Melanocyte of skin (primary cell): ENCODE measurements around the gene VSTM5. TPM values are rescaled to one million over a fixed set of nuclear protein-coding genes. Genes with fewer than 3 reads are reported as not detected.

Source experiments
- small RNA-seq, 2 donors: library from RNA; depleted of rRNA; stranded (forward); fragments of <200 nt; gene quantifications; one replicate each; pipeline ENCODE3, GENCODE V24; 2012
- total RNA-seq, 2 donors: library from RNA; depleted of rRNA; stranded (reverse); fragments of >200 nt; gene quantifications; 2 replicates each; pipeline ENCODE4 v1.2.3, GENCODE V29; 2012

VSTM5 gene, protein sequence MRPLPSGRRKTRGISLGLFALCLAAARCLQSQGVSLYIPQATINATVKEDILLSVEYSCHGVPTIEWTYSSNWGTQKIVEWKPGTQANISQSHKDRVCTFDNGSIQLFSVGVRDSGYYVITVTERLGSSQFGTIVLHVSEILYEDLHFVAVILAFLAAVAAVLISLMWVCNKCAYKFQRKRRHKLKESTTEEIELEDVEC
- total RNA-seq, result 1 to 10 TPM in 1 of 2 donors, not detected in 1; 1.3 TPM

DNA sequence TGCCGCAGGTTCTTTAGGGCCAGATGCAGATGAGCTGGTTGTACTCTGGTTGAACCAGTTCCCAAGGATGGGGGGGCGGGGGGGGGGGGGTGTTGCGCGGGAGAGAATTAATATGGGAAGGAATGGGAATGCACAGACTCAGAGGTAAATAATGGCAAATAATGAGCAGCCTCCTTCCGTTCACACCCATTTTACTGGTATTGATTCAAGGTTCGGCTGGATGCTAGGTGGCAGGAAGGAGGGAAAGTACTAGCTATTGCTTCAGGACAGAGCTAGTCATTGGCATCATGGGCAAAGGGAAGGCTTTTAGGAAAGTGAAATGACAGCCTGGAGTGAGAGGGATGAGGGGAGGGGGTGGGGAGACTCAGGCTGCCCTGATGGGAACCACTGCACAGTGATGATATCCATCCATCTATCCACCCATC lies at the start of gene VSTM5:
TSS of gene VSTM5 (minus strand) at position 25 of the 425 bp plus-strand sequence. CDS start 116 bp downstream, outside the sequence.

DNA sequence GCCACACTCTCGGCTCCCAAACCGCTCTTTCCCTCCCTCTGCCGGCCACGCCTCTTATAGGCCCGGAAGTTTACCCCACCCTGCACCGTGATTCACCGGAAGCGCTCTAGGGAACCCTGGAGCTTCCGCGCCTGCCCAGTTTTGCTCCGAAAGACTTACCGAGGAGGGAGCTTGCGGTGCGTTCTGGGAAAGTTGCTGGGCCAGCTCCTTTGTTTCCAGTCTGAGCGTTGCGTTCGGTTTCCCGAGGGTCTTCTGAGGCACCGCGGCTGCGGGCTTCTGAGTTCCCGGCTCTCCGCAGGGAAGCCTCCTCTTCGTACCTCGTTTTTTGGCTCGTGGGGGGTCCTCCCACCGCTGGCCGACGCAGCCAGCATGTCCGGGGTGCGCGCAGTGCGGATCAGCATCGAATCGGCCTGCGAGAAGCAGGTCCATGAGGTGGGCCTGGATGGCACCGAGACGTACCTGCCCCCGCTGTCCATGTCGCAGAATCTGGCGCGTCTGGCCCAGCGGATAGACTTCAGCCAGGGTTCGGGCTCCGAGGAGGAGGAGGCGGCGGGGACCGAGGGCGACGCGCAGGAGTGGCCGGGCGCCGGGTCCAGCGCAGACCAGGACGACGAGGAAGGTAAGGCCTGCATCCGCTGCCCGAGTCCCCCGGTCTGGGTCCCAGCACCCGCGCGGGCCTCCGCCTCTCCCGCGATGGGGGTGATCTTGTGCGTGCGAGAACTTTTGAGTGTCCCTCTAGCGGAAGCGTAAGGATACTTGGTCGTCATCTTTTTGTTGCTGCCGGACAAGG lies 66.1 kb downstream of the VSTM5 start, which contains the start of gene MED17:
TSS of gene MED17 (plus strand) at position 138 of the 790 bp plus-strand sequence. CDS start at position 370, 232 bp downstream.

Small RNAs within 50 kb of the gene (small RNA-seq; reads per million reads assigned to genes)
- gene RF00019, result 0 reads per million in 2 donors

Other genes starting within 250 kb of the VSTM5 start
- 10 to 100 TPM; 21.0 to 27.3 TPM for gene CEP295, start 188.9 kb downstream of the VSTM5 start, total RNA-seq
- gene TAF1D, start 109.1 kb downstream of the VSTM5 start, total RNA-seq, result 100 to 1,000 TPM in 1 of 2 donors, 10 to 100 TPM in 1; 85.0 to 120 TPM
- gene C11orf54, start 108.9 kb downstream of the VSTM5 start, total RNA-seq, result 10 to 100 TPM in 1 of 2 donors, 1 to 10 TPM in 1; 8.3 to 13.3 TPM
- gene MED17, start 66.3 kb downstream of the VSTM5 start, total RNA-seq, result 10 to 100 TPM; 28.2 to 39.3 TPM
- under 1 TPM in 1 of 2 donors, not detected in 1; under 0.01 TPM for gene HEPHL1, start 170.7 kb upstream of the VSTM5 start, total RNA-seq